Retinal pigment epithelial cell (primary cell): Measurements from ENCODE around the gene FTL.

Experiments
- DNase-seq: peaks from one replicate; pipeline ENCODE4 v3.0.0-alpha.2; 2010; ENCODE audit warnings: low read depth
- H3K4me3 ChIP-seq: 2 replicates; pipeline ENCODE4 v1.5.1; 2011; ENCODE audit warnings: mild to moderate bottlenecking, low read length, control low read depth, moderate library complexity
- TF ChIP-seq, protein P1 (sequence below): conservative IDR thresholded peaks from 2 replicates; pipeline ENCODE4 v1.5.1; 2011; ENCODE audit warnings: low read depth, low read length, control low read depth, inconsistent platforms

The FTL gene

DNA sequence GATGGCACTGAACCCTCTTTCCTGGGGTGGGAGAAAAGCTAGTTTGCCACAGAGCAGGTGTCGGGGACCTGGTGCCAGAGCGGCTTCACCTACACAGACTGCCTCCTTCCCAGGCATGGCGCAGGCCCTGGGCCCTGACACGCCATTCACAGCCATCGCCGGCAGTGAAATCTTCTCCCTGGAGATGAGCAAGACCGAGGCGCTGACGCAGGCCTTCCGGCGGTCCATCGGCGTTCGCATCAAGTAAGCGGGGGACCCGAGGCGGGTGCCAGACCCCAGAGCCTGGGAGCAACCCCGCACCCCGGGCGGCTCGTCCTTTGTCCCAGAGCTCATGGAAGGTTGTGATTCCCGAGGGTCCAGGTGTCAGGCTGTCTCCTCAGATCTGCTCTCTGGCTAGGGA, 41.8 kb downstream of the FTL start:
- H3K4me3 ChIP-seq, result no peak overlapping the region
- TF ChIP-seq, protein P1, sequence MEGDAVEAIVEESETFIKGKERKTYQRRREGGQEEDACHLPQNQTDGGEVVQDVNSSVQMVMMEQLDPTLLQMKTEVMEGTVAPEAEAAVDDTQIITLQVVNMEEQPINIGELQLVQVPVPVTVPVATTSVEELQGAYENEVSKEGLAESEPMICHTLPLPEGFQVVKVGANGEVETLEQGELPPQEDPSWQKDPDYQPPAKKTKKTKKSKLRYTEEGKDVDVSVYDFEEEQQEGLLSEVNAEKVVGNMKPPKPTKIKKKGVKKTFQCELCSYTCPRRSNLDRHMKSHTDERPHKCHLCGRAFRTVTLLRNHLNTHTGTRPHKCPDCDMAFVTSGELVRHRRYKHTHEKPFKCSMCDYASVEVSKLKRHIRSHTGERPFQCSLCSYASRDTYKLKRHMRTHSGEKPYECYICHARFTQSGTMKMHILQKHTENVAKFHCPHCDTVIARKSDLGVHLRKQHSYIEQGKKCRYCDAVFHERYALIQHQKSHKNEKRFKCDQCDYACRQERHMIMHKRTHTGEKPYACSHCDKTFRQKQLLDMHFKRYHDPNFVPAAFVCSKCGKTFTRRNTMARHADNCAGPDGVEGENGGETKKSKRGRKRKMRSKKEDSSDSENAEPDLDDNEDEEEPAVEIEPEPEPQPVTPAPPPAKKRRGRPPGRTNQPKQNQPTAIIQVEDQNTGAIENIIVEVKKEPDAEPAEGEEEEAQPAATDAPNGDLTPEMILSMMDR, result no peak
- no peak for DNase-seq

DNA sequence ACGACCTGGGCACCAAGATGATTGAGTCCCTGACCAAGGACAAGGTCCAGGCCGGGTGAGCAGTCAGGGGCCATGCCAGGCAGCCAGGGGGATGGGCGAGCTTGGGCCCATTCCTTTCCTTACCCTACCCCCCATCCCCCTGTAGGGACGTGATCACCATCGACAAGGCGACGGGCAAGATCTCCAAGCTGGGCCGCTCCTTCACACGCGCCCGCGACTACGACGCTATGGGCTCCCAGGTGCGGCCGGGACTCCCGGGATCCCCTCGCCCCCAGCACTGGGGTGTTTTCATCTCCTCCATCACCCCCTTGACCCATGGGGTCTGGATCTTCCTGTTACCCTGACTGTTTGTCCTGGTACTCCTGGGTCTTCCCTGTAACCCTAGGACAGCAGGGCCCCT, 44.7 kb downstream of the FTL start:
- no peak overlapping the region for H3K4me3 ChIP-seq
- no peak for DNase-seq
- TF ChIP-seq, protein P1, result no peak

DNA sequence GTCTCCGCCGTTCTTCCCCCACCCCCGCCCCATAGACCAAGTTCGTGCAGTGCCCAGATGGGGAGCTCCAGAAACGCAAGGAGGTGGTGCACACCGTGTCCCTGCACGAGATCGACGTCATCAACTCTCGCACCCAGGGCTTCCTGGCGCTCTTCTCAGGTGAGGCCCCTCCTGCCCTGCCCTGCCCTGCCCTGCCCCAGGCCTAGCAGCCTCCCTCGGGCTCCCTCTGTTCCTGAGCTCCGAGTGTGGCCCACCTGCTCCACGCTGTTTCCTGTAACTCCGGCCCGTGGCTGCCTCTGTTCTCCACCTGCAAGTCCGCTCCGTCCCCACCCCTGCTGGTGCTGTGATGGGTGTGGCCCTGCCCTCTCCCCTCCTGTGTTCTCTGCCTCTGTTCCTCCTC, 45.3 kb downstream of the FTL start:
- H3K4me3 ChIP-seq, result no peak overlapping the region
- TF ChIP-seq, protein P1, result no peak
- DNase-seq, result no peak

DNA sequence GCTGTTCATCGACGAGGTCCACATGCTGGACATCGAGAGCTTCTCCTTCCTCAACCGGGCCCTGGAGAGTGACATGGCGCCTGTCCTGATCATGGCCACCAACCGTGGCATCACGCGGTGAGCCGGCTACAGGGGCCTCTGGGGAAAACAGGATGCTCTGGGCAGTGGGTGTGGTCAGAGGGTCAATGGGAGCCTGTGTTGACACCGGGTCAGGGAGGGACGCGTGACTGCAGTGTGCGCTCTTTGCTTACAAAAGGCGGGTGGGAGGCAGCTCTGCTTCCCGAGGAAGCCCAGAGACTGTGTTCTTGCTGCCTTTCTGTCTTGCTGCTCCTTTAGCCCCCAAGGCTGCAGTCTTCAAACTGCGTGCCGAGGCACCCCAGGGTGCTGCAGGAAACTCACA, 46.1 kb downstream of the FTL start:
- H3K4me3 ChIP-seq, result no peak overlapping the region
- no peak for DNase-seq
- TF ChIP-seq, protein P1, result no peak

DNA sequence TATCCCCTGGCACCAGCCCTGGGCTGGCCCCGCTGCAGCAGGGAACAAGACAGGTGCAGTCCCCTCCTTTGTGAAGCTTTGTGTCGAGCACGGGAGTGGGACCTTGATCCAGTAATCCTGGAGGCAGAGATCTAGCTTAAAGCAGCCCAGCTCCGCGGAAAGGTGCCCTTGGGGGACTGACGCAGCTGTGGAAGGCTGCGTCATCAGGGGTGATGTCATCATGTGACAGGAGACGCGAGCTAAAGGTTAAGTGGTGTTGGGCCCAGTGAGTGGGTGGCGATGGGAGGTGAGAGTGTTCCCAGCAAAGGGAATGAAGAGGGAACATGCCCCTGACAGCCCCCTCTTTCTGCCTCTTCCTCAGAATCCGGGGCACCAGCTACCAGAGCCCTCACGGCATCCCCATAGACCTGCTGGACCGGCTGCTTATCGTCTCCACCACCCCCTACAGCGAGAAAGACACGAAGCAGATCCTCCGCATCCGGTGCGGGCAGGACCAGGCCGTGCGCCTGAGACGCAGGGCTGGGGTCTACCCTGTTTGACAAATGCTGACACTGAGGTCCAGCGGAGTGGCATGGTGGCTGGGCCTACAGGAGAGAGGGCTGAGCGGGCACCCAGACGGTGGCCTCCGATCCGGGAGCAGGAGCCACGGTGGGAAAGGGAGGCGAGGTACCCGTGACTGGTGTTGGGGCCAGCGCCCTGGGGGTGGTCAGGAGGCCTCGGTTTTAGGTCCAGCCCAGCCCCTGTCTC, 49.2 kb downstream of the FTL start:
- DNase-seq, result no peak
- TF ChIP-seq, protein P1, result no peak
- H3K4me3 ChIP-seq, result no peak overlapping the region

DNA sequence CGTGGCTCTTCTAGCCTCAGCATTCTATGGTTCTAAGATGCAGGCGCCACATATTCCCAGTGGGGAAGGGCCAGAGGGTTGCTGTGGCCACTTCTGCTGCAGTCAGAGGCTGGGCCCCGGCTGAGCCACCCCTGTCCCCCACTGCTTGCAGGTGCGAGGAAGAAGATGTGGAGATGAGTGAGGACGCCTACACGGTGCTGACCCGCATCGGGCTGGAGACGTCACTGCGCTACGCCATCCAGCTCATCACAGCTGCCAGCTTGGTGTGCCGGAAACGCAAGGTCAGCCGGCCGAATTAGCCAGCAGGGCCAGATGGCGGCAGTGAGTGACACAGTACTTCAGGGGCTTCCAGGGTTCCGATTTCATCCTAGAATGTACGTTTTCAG, 49.8 kb downstream of the FTL start:
- DNase-seq, result no peak
- H3K4me3 ChIP-seq, result no peak overlapping the region
- TF ChIP-seq, protein P1, result no peak

DNA sequence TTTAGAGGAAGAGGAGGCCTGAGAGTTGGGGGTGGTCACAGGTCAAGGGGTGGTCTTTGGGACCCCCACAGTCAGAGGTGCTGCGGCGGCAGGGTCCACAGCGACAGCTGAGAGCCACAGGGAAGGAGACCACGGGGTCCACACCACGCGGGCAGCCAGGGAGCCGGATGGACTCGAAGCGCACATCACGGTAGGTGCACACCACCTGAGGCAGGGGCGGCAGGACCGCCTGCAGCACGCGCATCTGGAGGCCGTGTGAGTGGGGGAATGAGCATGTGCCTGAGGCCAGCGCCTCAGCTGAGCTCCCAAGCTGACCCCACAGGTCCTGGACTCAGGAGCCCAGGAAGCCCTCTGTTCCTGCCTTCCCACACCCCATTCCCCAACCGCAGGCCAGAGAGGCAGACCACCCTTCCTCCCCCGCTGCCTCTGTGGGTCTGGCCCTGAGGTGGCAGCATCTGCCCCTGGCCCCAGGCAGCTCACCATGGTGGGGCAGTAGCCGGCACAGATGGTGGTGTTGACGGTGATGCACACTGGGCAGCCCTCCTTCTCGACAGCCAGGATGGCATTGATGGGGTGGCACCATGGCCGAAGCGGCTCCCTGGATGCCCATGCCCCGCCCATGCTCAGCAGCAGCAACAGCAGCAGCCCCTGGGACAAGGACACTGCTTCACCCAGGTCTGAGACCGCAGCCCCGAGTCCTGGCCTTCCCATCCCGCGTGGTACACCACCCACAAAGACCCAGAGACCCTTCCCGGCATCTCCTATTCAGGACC, 51.1 kb downstream of the FTL start:
- TF ChIP-seq, protein P1, result no peak
- DNase-seq, result no peak
- H3K4me3 ChIP-seq, result no peak overlapping the region
